GM21423 (cell line): ENCODE results near the gene STARD13.
"Not testable (repeated sequence)": the region's sequence is repeated elsewhere in the genome, so short reads cannot be mapped to it uniquely, and the experiment has no call there.

ENCODE experiments used
- ATAC-seq: cut with Tn5 transposase; IDR thresholded peaks from one replicate; pipeline ENCODE4 v1.9.1; 2021; ENCODE audit warnings: mild to moderate bottlenecking, moderate library complexity; ENCODE audit not compliant: unreplicated experiment

STARD13 gene

DNA sequence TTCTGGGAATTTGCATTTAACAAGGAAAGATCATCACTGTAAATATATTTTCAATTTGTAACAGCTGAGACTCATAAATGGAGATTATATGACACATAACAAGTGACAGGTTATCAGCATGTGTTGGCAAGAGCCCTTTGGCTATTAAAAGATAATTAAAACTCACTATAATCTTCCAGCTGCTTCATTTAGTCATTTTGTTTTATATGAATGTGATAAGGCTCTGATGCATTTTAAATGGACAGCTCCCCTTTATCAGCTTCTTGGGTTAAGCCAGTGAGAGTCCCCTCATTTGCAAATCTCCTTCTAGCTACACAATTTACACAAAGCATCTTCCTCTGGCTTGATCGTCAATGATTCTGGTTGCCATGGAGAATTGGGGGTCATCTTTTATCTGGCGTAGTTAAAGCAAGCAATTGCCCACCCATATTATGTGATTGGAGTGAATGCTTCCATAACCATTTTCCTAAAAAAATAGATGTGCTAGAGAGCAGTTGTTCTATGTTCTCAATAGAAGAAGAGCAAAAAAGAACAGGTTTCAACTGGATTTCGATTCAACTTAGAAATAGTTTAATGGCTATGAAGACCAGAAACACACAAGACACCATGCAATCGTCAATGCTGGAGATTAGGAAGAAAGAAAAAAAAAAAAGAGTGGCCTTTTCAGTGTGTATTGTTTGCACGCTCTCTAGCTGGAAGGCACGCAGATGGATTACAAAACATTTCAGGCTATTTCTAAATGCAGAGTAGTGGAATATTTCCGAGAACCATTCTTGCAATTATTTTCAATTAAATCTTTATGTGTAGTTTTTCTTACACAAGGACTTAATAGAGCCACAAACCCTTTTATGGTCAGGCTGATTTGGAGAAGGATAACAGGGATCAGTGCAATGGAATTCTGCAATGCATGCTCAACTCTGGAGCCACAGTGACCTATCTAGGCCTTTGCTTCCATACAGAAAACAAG lies 27.4 kb downstream of the STARD13 start:
- ATAC-seq: no peak

DNA sequence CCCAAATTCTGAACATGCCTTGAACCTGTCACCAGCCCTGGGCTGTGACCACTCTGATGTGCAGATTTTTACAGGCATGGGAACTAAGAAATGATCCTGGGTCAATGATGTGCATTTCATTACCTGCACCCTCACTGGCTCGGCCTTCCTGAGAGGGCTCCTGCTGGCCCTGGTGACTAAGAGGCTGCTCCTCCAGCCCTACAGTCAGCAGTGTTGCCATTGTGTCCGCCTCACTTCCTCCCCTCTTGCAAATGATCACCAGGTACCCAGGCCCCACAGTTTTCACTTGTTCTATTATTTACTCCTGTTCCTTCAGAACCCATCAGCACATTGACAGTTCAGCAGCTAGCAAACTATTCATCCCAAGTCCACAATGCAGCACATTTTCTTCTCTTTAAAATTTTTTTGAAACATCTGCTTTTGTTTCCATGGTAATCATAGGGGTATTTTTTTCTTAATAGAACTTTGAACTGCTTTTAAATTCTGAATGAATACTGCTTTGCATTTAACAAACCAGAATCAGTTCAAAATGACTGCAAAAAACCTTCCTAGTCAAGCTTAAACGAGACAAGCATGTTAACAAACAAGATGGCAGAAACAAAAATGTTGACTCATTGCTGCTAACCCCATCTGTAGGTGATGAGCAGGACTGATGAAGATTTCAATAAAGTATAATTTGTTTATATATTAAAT lies 29.3 kb downstream of the STARD13 start:
- no peak for ATAC-seq

DNA sequence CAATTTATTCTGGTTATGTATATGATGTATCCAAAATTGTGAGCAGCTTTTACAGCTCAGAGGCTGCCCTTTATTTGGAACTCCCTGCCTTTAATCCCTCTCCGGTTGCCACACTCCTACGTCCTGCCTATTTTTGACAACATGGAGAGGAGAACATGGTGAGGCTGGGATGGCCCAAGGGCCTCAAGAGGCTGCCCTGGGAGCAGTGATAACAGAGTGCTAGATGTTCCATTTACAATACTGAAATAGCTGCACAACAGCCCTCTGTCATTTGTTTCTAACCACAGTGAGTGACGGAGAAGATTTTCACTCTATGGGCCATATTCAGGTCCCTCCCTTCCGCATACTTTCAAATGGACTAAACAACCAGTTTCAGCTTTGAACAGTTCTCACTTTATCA lies 33.4 kb downstream of the STARD13 start:
- ATAC-seq: no peak

DNA sequence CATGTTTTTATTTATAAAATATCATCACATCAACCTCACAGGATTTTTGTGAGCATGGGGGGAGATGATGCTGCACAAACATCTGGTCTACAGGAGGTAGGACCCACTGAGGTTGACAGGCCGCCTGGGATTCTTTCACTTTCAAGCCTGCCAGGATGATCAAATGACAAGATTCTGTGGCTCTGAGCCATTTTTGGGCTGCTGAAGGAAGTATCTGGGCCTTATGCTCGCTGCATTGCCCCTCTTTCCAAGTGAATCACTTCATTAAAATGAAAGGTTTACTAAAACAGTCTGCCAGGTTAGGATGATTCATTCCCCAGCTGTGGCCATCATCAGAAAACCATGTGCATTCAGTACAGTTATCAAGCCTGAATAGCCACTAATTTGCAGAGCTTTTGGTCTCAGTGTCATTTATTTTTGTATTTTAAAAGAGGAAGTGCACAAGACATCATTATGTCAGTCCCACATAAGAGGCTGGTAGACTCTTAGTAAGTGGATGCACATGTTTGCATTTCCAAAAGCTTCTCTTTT lies 34.4 kb downstream of the STARD13 start:
- peak; percentile 65 for ATAC-seq

DNA sequence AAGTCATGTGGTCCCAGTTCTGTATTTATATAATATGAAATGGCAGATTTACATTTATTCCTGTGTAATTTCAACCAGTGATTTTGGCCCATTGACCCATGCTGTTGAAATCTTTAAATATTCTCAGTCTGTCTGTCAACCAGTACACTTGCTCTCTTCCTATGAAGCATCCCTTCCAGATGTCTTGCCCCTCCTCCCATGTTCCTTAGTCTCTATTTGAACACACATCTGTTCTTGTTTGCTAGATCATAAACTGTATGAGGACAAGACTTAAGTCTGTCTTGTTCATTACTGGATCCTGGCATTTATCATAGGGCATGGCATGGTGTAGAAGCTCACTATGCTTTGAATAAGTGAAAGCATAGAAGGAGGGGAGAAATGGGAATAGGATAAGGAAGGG lies 34.9 kb downstream of the STARD13 start:
- ATAC-seq: no peak

DNA sequence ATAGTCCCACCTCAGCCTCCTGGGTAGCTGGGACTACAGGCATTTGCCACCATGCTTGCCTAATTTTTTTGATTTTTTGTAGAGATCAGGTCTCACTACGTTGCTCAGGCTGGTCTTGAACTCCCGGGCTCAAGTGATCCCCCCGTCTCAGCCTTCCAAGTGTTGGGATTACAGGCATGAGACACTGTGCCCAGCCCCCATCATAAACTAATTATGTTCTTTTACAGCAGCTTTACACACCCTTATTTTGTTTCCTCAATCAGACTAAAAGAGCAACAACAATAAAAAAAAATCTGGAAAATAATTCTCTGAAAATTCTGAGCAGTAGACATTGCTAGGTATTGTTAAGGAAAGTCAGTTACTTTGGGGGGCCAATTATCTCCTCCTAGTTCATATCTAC lies 35.7 kb downstream of the STARD13 start:
- ATAC-seq: no peak

DNA sequence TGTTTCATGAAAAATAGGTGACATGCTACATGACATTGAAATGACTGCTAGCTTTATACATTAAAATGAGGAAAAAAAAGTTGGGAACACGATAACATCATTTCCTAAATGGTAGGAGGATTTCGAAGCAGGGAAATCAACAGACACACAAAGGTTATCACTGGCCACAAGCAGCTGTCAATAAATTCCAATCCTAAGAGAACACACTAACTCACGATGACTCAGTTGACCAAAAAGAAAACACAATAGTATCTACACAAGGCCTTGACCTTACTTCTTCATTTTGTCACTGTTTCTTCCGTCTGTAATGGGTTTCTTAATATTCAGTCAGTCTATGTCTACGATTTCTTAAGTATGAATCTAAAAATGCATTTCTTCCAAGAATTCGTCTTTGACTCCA lies 36.5 kb downstream of the STARD13 start:
- ATAC-seq: no peak

DNA sequence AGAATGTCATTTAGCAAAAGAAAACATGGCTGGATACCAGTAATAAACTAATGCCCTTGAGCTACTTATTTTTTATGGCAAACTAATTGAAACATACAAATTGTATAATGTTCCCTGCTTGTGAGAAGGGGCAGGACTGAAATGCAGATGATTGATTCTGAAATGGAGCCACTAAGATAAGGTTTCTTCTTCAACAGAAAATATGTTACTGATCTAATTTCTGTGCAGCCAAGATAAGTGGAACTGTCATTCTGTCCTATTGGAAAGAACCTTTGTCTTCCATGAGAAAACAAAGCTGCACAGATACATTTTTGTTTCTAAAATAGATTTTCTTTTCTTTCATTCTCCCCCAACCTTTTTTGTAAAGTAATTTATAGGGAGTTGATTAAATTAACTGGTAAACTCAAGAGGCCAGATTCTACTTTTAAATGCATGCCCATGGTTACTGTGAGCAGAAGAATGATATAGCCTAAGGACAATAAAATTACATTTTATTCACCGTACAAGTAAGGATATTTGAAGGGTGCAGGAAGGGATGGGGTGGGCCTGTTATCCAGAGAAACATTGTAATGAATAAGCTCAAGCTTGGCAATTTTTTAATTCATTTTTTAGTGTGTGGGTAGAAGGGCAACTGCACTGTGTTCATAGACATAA lies 39.9 kb downstream of the STARD13 start:
- ATAC-seq: no peak

DNA sequence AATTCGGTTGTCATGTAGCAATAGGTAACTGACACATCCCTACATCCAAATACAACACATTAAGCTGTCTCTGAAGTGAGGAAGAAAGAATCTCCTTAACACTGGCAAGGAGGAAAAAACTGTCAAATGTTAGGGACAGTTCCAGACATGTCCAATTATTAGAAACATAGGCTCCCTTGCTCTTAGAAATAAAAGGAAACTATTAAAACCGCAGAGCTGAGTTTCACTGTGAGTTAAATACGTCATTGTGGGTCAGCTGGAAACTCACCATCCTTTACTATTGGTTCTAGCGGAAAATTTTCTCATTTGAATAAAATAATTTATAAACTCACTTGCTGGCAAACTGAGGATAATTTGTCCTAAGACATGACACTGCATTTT lies 40.7 kb downstream of the STARD13 start:
- no peak for ATAC-seq

DNA sequence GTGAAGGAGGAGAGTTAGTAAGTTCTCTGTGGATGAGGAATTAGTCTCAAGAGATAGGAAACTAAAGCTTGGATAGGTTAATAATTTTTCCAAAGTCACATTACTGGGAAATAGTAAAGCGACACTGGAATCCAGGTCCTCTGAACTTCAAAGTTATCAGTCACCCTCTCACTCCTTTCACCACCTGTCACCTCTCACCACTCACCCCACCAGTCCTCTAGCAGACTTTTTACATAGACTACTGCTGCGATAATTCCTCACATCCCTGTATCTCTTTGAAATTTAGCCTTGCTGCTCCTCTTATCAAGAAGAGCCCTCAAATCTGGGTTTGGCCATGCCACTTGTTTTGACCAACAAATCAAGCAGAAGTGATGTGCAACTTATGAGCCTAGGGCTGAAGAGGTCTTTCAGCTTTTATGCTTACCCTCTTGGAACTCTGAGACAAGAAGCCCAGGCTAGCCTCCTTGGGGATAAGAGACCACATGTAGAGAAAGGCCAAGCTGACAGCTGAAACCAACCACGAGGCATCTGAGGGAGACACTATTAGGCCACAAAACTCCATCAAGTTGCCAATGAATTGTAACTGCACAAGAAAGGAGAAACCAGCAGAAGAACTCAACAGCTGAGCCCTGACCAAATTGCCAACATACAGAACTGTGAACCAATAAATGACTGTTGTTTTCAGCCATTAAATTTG lies 41.2 kb downstream of the STARD13 start:
- ATAC-seq: no peak

DNA sequence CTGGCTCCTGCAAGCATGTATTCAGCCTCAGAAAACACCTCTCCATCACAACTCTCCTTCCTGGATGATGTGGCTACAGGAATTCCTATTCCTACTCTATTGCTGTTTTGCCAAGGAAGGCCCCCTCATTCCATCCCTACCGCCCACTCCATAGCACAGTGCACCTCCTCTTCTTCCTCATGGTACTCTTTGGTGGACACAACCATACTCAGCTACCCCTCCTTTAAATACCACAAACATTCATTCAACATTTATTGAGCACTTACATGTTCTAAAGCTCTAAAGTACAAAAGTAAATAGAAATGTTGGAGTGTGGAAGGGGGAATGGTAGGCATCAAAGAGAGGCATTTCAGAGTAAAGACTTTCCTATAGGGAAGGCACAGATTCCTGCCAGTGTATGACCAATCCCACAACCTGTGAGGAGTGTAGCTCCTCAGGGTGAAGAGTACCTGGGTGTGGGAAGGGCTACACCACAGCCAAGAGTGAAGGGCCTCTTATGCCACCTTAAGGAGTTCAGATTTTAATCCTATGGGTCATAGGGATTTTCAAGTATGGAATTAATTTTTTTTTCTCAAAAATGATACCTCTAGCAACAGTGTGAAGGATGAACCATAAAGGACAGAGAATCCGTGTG lies 42.5 kb downstream of the STARD13 start:
- ATAC-seq: no peak

DNA sequence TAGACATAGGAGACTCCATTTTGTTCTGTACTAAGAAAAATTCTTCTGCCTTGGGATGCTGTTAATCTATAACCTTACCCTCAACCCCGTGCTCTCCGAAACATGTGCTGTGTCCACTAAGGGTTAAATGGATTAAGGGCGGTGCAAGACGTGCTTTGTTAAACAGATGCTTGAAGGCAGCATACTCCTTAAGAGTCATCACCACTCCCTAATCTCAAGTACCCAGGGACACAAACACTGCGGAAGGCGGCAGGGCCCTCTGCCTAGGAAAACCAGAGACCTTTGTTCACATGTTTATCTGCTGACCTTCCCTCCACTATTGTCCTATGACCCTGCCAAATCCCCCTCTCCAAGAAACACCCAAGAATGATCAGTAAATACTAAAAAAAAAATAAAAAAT lies 43.2 kb downstream of the STARD13 start:
- ATAC-seq: not testable (repeated sequence)

DNA sequence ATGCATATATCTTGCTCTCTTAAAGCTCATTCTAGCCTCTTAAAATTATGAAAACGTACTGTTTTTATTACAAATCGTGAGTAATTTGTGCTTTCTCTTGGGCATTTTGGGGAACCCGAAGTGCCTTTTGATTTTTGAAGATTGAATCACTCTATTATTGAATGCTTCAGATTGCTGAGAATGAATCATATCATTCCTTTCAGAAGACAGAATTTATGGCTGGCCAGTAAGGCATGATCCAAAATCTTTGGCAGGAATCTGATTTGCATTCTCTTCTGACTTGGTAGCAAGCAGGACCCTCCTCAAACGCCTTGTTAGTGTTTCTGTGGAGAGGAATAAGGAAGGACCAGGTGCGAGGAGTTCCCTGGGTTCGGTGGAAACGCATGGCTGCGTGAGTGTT lies 49.5 kb downstream of the STARD13 start:
- no peak for ATAC-seq

DNA sequence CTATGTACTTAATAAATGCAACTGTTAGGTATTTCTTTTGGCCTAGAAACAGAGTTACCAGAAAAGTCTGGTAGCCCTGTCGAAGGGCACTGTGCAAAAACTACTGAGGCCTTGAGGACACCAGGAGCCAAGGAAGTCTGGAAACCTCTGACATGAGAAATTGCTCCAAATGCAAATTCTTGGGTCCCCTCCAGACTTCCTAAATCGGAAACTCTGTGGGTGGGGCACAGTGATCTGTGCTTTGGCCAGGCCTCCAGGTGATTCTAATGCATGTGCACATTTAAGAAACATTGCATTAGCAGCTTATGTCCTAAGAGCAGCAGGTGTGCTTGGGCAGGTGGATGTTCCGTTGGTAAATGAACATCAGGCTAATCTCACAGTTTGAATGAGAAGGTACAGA lies 50.0 kb downstream of the STARD13 start:
- ATAC-seq: no peak

DNA sequence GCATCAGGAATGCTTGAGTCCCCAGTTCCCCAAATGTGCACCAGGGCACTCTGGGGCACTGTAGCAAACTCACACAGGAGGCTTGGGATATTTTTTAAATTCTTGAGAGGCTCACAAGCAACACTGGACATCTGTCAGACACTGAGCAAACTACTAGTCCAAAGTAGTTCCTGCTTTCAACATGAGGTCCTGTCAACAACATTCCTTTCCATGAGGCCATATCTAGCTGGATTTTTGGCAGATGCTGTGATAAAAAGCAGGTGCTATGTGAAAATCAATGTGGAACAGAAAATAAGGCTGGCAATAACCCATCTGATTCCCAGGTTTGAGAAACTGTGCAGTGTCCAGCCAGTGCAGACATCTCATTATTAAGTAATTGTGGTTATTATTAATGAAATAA lies 50.5 kb downstream of the STARD13 start:
- ATAC-seq: no peak

DNA sequence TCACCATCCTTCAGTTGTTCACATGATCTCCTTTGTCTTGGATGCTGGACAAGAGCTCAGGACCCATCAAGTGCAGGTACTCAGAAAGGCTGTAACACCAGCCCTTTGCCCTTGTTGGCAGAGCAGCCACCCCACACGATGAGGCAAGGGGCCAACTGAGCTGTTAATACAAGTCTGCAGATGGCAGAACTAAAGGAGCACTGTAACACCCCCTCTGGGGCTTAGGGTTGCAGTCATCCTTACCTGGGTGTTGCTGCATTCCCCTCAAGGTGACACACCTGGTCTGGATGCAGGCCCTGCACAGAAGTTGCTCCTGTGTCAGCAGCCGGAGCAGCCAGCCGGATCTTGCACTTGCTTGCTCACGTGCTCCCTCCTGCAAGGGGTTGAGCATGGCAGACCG lies 52.0 kb downstream of the STARD13 start:
- no peak for ATAC-seq

DNA sequence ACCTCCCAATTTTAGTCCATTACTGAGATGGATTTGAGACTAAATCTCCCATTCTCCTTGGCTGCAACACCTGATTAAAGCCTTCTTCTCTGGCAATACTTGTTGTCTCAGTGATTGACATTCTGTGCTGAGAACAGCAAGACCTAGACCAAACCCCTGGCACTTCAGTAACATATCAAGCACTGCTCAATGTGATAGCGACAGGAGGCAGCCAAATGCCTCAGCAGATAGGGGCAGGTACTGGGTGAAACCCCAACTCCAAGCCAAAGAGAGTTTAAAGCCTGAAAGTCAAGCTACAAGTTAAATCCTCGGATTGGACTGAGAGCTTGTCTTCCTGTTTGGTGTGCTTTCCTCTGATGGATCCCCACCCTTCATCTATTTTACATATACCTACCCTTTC lies 52.7 kb downstream of the STARD13 start:
- ATAC-seq: no peak

DNA sequence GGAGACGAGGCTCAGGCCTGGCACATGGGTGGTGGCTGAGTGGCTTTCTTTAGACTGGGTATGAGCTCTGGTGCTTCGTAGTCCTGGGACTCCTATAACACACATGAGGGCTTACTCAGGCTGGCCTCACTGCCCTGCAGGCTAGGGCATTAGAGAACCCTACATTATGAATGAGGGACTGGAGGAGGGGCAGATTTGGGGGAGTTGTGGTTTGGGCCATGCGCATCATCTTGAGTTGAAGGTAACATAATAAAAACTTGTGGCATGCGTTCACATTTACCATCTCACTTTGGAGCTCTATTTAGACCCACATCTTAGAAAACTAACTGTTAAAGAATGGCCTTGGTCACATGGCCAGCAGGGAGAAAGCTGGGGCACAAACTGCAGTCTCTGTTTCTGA lies 54.2 kb downstream of the STARD13 start:
- ATAC-seq: no peak

DNA sequence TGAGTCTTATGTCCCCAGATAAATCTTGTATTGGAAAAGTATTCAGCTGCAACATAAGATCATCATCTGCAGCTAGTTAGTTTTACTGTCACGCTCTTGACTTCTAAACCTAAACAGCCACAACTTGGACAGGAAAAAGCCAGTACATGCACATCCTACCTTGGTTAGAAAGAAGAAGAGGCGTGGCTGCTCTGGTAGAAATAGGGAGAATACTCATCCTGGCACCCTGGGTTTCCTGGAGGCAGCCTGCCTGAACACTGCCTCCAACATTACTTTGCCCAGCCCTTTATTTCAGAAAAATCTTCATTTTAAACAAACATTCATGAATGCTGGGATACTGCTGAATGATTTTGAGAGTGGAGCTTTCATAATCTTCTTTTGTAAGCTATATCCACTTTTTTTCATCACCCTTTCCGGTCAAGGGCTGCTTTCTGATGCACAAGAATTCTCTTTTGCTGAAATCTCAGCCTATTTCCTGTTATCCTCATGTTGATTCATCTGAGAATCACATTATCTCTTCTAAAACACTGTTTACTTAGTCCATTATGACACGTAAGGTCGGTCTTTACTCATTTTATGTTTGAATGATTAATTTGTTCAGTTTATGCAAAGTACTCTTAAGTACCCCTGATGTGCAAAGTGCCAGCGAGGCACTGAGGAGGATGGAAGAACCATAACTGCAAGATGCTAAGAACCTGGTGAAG lies 55.2 kb downstream of the STARD13 start:
- no peak for ATAC-seq
